Nucleus accumbens (tissue), 56 donors: Measurements from ENCODE around the gene TAS2R60.
"Not testable (repeated sequence)": the region's sequence is repeated elsewhere in the genome, so short reads cannot be mapped to it uniquely, and the experiment has no call there.

Experiments used
- DNase-seq, 56 donors: peaks; one replicate each; lab custom pipeline; 2025; lab: John Stamatoyannopoulos, UW

TAS2R60 gene

DNA sequence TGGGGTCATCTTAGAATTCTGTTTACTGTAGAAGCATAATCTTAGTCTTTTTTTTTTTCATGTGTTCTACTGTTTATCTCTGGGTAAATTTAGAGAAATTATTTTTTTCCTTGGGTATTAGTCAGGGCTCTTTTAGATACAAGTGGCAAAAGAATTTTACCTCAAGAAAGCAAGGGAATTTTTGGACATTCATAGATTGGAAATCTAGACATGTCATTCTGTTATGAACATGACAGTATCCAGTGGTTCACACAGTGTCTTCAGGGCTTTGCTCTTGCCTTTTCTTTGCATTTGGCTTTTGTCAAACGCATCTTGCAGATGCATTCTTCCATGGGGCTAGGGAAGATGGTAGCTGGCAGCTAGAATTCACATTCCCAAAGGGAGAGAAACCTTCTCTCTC is 20.7 kb downstream of the TAS2R60 start:
- no peak for DNase-seq

DNA sequence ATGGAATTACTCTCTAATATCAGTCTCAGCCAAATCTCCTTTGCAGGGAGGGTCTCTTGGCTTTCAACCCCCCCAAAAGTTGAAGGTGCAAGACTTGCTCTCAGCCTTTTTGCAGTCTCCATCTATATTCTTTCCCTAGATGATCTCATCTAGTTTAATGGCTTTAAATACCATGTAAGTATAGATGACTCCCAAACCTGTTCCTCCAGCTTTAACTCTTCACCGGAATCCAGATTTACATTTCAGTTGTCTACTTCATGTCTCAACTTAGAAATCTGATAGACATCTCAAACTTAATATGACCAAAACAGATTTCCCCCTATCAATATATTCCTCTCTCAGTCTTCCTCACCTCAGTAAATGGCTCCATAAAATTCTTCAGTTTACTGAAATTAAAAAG is 24.5 kb downstream of the TAS2R60 start:
- DNase-seq: no peak

DNA sequence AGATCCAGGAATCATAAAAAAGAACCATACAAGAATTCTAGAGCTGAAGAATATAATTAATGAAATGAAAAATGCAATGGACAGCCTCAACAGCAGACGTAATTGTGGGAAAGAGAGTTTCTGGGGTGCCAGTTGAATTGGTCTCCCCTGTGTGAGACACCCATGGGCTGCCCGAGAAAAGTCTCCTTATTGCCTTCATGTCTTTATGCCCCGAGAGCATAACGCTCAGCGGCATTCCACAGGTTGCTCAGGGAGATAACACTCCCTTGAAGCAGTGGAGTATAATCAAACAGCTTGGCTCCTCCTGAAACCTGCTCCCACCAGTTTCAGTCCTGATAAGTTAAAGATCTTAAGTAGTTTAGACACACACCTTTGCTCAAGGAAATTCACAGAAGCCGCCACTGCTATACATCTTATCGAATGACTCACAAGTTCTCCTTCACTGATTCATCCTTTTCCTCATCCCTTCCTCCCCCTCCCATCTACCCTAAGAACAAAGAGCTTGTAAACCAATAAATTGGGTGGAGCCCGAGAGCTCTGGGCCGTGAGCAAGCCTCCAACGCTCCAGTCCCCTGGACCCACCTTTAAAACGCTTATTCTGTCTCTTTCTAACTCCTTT is 28.9 kb downstream of the TAS2R60 start:
- not testable (repeated sequence) for DNase-seq

DNA sequence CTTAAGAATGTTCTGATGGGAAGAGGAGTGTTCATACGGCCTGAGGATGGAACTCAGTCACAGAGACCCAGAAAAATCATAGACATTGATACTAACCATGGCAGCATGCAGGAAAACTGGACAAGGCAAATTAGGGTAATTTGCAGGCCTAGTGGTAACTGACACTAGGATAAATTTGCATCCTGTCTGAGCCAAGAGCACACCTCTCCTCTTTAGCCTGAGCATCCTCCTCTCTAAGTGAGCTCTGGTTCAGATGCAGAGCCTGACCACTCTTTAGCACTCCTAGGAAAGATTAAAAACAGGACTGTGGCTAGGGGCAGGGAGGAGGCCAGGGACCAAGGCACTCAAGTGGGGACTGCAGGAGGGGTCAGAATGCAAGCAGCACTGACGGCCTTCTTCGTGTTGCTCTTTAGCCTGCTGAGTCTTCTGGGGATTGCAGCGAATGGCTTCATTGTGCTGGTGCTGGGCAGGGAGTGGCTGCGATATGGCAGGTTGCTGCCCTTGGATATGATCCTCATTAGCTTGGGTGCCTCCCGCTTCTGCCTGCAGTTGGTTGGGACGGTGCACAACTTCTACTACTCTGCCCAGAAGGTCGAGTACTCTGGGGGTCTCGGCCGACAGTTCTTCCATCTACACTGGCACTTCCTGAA is 34.4 kb downstream of the TAS2R60 start, which contains the start of gene TAS2R41:
Gene TAS2R41 (plus strand): TSS at position 373 of the 650 bp plus-strand sequence. CDS start 0 bp downstream, at position 373.
- no peak for DNase-seq

DNA sequence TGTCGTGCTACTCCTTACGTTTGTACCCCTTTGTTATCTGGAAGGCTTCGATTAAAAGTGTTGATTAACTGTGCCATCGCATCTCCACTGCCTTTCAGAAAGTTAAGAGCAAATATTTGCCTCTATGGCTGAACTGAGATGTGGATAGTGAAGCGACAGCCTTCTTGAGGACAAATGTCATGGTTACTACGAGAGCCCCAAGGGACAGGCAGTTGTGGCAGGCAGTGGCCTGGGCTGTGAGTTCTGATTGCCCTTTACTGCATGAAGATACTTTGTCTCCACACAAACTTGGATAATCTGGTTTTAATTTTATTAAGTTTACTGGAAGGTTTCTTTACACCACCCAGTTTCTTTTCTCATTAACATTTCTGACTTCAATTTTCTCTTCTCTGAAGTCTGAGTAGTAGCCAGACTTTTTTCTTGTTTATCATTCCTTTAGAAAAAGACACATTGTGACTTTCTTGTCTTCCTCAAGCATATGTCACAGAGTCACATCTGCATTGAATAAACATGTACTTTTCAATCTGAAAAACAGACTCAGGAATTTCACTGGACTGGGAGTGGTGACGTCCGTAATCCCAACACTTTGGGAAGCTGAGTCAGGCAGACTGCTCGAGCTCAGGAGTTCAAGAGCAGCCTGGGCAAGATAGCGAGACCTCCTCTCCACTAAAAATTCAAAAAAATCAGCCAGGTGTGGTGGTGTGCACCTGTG is 36.0 kb downstream of the TAS2R60 start:
- DNase-seq: no peak

DNA sequence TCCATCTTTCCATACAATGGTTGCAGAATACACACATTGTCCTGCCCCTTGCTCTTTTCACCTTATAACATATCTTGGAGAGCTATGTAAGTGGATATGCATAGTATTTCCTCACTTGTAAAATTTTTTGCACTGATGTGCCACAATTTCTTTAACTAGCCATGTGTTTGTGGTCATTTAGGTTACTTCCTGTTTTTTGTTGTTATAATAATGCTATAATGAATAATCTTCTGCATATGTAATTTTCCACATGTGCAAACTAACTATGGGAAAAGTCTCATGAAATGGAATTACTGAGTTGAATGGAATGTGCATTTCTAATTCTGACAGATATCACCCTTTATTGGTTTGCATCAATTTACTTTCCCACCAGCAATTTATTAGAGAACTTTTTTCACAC is 37.2 kb downstream of the TAS2R60 start:
- DNase-seq: no peak

DNA sequence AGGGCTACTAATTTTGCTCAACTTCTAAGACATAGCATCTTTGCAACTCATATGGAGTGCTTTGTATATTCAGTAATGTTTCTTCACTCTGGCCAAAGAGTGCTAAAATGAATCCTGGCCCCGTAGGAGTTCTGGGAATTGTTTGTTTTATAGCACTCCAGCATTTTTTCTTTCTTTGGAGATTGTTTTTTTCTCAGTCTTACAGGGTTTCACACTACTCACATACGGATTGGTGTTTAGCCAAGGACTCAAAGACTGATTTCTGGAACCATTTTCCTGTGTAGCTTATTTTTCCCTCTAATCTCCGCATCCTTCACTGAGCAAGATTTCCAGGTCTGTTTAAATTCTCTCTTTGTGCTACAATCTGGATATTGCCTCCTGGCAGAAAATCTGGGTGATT is 40.9 kb downstream of the TAS2R60 start:
- DNase-seq: no peak

DNA sequence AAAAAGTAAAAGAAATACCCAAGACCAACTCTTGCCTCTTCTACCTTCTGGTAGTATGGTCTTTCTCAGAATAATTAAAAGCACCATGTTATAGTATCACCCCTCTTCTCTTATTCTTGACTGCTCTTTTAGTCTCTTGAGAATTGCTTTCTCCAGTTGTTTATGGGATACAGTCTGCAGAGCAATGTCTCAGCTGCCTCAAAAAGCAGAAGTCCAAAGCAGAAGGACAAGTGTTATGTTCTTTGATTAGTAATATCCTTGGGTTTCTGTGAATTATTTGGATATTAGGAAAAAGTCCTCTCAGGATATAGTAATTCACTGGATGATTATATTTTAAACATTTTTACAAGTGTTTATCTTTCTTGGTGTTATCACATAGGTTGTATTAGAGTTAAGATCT is 41.8 kb downstream of the TAS2R60 start:
- no peak for DNase-seq

DNA sequence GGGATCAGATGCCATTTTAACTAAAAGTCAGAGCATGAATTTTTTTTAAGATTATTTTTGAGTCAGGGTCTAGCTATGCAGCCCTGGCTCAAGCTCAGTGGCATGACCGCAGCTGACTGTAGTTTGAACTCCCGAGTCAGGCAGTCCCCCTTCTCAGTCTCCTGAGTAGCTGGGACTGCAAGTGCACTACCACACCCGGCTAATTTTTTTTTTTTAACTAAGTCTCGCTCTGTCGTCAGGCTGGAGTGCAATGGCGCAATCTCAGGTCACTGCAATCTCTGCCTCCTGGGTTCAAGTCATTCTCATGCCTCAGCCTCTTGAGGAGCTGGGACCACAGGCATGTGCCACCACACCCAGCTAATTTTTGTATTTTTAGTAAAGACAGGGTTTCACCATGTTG is 42.2 kb downstream of the TAS2R60 start:
- no peak for DNase-seq

DNA sequence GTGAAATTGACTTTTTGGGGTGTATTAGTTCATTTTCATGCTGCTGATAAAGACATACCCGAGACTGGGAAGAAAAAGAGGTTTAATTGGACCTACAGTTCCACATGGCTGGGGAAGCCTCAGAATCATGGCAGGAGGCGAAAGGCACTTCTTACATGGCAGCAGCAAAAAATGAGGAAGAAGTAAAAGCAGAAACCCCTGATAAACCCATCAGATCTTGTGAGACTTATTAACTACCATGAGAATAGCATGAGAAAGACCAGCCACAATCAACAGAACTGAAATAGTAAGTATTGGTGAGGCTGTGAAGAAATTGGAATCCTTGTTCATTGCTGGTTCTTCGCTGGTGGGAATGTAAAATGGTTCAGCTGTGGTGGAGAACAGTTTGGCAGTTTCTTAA is 43.0 kb downstream of the TAS2R60 start:
- not testable (repeated sequence) for DNase-seq

DNA sequence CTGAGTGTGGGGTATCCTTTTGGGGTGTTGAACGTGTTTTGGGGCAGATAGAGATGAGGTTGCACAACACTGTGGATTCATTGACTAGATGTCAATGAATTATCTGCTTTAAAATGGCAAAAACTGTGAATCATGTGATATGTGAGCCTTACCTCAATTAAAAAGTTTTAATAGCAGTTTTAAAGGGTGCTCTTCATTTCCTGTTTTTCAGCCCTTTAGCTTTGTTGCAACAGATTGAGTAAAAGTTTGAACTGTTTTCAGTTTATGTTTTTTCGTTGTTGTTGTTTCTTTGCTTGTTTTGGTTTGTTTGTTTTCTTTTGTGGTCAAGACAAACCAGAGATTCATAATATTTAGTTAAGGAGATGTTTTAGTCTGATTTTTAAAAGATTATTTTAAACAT is 43.8 kb downstream of the TAS2R60 start:
- no peak for DNase-seq

DNA sequence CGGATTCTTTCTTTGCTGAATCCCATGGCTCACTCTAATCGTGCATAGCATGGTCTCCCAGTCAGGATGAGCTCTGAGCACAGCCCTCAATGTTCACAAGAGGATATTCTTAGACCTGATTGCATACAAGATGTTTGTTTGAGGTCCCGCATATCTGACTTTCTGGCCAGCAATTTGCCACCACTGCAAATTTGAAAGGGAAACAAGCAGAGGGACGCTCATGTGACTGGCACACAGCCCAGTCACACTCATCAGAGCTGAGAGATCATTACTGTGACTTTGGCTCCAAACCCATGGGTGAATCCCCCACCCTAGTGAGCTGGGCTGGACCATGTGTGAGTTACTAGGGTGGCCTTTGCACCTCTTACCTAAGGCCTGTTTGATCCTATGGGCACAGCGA is 44.3 kb downstream of the TAS2R60 start:
- peak in 2 of 56 donors; percentile 7 to 15 for DNase-seq

DNA sequence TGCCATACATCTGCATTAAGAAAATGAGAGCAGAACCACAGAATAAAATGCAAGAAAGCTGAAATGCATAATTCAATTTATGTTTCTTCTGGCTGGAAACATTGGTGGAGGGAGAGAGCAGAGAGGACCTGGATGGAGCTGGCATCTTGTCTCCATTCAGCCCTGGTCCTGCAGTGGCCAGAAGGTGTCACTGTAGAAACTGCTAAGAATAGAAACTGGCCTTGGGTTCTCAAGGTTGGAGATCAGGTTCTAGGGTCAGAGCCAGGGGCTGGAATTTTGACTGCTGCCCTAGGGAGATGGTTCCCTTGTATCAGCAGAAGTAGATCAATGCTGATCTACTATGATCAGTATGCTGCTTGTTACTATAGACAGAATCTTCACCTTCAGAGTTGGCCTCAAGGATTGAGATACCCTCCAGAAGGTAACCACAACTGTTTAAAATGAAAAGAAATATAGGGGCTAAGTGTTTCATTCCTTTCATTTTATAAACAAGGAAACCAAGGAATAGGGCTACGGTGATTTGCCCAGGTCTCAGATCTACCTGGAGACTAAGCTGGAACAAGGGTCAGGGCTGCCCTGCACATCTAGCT is 47.6 kb downstream of the TAS2R60 start:
- no peak for DNase-seq

DNA sequence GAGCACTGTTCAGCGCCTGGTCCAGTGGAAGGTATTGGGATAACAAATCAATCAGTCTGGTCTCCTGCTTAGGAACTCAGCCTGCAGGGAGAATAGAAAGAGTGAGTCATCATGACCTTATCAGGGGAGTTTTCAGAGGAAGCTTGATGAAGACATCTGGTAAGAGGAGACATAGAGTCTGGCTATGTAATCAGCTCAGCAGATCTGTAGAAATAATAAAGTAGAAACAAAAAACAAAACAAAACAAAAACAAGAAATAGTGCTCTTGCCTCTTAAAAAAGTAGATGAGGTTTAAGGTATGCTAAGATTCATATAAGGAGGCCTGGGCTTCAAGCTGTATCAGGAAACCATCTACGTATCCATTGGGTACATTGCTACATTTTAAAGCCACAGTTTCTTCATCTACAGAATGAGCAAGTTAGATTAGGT is 48.8 kb downstream of the TAS2R60 start:
- DNase-seq: no peak

DNA sequence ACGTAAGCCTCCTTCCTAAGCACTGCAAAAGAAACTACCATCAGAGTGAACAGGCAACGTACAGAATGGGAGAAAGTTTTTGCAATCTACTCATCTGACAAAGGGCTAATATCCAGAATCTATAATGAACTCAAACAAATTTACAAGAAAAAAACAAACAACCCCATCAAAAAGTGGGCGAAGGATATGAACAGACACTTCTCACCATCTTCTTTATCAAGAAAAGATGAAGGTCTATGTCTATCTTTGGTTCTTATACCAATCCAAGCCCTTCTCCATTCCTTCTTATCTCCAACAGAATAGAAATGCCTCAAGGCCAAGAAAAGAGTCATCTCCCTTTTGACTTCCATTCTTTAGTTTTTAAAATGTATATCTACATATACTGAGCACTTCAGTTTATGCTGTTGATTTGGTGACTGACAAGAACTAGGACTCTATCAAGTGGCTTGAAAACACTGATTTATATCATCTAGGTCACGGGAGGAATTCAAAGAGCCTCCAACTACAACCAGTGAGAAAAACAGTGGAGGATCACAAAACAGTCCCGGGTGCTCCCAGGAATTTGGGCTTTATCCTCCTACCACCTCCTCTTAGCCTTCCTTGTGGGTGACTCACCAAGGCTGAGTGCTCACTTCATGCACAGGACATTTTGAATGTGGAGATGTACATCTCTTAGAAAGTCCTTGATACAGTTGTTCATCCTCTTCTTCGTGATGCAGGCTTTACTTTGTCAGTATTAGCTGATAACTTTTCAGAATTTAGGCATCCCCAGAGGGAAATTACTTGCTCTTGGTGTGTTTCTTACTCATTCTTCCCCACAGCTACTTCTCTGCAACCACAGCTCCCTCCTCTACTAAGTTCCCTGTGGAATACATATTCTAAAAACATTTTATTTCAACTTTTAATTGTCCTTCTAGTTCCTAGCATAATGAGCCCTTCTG is 49.8 kb downstream of the TAS2R60 start:
- no peak for DNase-seq

DNA sequence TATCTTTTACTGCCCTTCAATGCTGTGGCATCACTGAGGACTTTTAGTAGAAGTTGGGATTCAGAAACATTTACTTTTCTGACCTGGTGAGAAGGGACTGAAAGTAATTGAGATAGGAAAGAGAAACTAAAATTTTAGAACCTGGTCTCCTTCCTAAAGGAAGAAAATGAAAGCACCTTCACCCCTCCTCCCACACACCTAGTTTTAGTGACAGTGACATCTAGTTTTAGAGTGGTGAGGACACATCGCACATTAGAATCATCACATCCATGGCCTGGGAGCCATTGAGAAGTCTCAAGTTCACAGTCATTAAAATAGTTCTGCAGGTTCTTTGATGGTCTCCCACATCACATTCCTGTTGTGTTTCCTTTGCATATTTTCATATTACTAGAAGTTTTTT is 50.5 kb downstream of the TAS2R60 start:
- no peak for DNase-seq
